HG03565 (cell line): Measurements from ENCODE around the gene AREG.
"Not testable (repeated sequence)": the region's sequence is repeated elsewhere in the genome, so short reads cannot be mapped to it uniquely, and the experiment has no call there.

Experiments used
- ATAC-seq: cut with Tn5 transposase; IDR thresholded peaks from one replicate; pipeline ENCODE4 v1.9.1; 2021; ENCODE audit warnings: mild to moderate bottlenecking, moderate library complexity; ENCODE audit not compliant: unreplicated experiment

AREG gene

GRCh38 chr4:74444891-74445642 lies at the start of gene AREG:
Gene AREG, plus strand, starts transcription at chr4:74445136. Its CDS starts 210 bp downstream, at chr4:74445346.
- peak; percentile 77 for ATAC-seq

GRCh38 chr4:74395633-74396032 lies 49.3 kb upstream of the AREG start:
- ATAC-seq: no peak

GRCh38 chr4:74397748-74398426 lies 47.0 kb upstream of the AREG start:
- no peak for ATAC-seq

- ATAC-seq: not testable (repeated sequence)
Observed at GRCh38 chr4:74398894-74399589, 45.9 kb upstream of the AREG start.

GRCh38 chr4:74400395-74400794 lies 44.5 kb upstream of the AREG start:
- no peak for ATAC-seq

- peak; percentile 84 for ATAC-seq
Observed at GRCh38 chr4:74402692-74403456, 42.1 kb upstream of the AREG start.

- ATAC-seq: no peak
Observed at GRCh38 chr4:74407891-74408290, 37.0 kb upstream of the AREG start.

- no peak for ATAC-seq
Observed at GRCh38 chr4:74408639-74409038, 36.3 kb upstream of the AREG start.

- no peak for ATAC-seq
Observed at GRCh38 chr4:74410272-74410671, 34.7 kb upstream of the AREG start.

- no peak for ATAC-seq
Observed at GRCh38 chr4:74412225-74412624, 32.7 kb upstream of the AREG start.

GRCh38 chr4:74413265-74413664 lies 31.7 kb upstream of the AREG start:
- no peak for ATAC-seq

- ATAC-seq: no peak
Observed at GRCh38 chr4:74414149-74414809, 30.7 kb upstream of the AREG start.

GRCh38 chr4:74415602-74416300 lies 29.2 kb upstream of the AREG start:
- no peak for ATAC-seq

- ATAC-seq: no peak
Observed at GRCh38 chr4:74418063-74418670, 26.8 kb upstream of the AREG start.

GRCh38 chr4:74420863-74421262 lies 24.1 kb upstream of the AREG start:
- no peak for ATAC-seq

- ATAC-seq: no peak
Observed at GRCh38 chr4:74423104-74423503, 21.8 kb upstream of the AREG start.

GRCh38 chr4:74424111-74424510 lies 20.8 kb upstream of the AREG start:
- no peak for ATAC-seq

- ATAC-seq: no peak
Observed at GRCh38 chr4:74426101-74426500, 18.8 kb upstream of the AREG start.

GRCh38 chr4:74428276-74428675 lies 16.7 kb upstream of the AREG start:
- no peak for ATAC-seq
